Omental fat pad (tissue), 4 donors: ENCODE data around the gene PMS2. TPM values are rescaled to one million over a fixed set of nuclear protein-coding genes. Genes with fewer than 3 reads are reported as not detected.
"Not testable (repeated sequence)": the region's sequence is repeated elsewhere in the genome, so short reads cannot be mapped to it uniquely, and the experiment has no call there.

Experiments
- ATAC-seq: fragments of 150-250 bp; one replicate; pipeline ENCODE4 v1.9.1; 2016; ENCODE audit warnings: mild to moderate bottlenecking, moderate library complexity; ENCODE audit not compliant: low FRiP score
- DNase-seq: peaks from one replicate; pipeline ENCODE4 v3.0.0-alpha.2; 2019; ENCODE audit warnings: low spot score
- CTCF ChIP-seq, 3 donors: fragments of 450-650 bp; IDR thresholded peaks; one replicate each; pipeline ENCODE4 v1.5.1; 2016 to 2017; ENCODE audit warnings: antibody characterized with exemption in 3 of 3, mild to moderate bottlenecking in 3 of 3, moderate library complexity in 2 of 3
- total RNA-seq, 4 donors: library from RNA; depleted of rRNA; stranded (reverse); fragments of >200 nt; gene quantifications; one replicate each; pipeline ENCODE4 v1.1.0, GENCODE V29; 2016

PMS2 gene
- total RNA-seq, 4 donors from 2014 or later, result 7.4 to 15.1 (median 8.4) TPM

GRCh38 chr7:6012355-6013104 lies 3.7 kb upstream of the PMS2 start:
- DNase-seq (no peak), ATAC-seq (no peak)
- no peak for TF ChIP-seq CTCF (IDR thresholded peaks at IDR 0.05)

- no peak for TF ChIP-seq CTCF (IDR thresholded peaks at IDR 0.05)
- DNase-seq, result no peak
- ATAC-seq, result no peak
Observed at GRCh38 chr7:6011541-6011940, 2.7 kb upstream of the PMS2 start.

- ATAC-seq, DNase-seq: not testable (repeated sequence)
Observed at GRCh38 chr7:6010370-6010769, 1.5 kb upstream of the PMS2 start.

- not testable (repeated sequence) for ATAC-seq, DNase-seq
Observed at GRCh38 chr7:6007835-6008590, 836 bp downstream of the PMS2 start.

GRCh38 chr7:6007386-6007785 lies 1.5 kb downstream of the PMS2 start:
- TF ChIP-seq CTCF (IDR thresholded peaks at IDR 0.05), result no peak
- ATAC-seq (no peak), DNase-seq (no peak)

- ATAC-seq (peak; percentile 68), DNase-seq (no peak)
- TF ChIP-seq CTCF (IDR thresholded peaks at IDR 0.05), result no peak
Observed at GRCh38 chr7:5997210-5997808, 11.5 kb downstream of the PMS2 start.

- DNase-seq, ATAC-seq: not testable (repeated sequence)
Observed at GRCh38 chr7:5987061-5987460, 21.8 kb downstream of the PMS2 start.

GRCh38 chr7:5979680-5980314 lies 29.1 kb downstream of the PMS2 start:
- ATAC-seq, DNase-seq: not testable (repeated sequence)

- ATAC-seq, DNase-seq: not testable (repeated sequence)
Observed at GRCh38 chr7:5973580-5973979, 35.3 kb downstream of the PMS2 start.

GRCh38 chr7:5970347-5970911 lies 38.4 kb downstream of the PMS2 start, which contains the start of gene RSPH10B:
RSPH10B (minus strand) TSS chr7:5970689; CDS start chr7:5967116, 3,573 bp downstream.
- ATAC-seq, result peak; percentile 44
- DNase-seq, result not testable (repeated sequence)

GRCh38 chr7:5963810-5964209 lies 45.0 kb downstream of the PMS2 start:
- not testable (repeated sequence) for DNase-seq, ATAC-seq

- DNase-seq, ATAC-seq: not testable (repeated sequence)
Observed at GRCh38 chr7:5963205-5963604, 45.6 kb downstream of the PMS2 start.

- DNase-seq, ATAC-seq: not testable (repeated sequence)
Observed at GRCh38 chr7:5934945-5935450, 73.9 kb downstream of the PMS2 start.
